ENCODE data around the gene CTSW.

DNA sequence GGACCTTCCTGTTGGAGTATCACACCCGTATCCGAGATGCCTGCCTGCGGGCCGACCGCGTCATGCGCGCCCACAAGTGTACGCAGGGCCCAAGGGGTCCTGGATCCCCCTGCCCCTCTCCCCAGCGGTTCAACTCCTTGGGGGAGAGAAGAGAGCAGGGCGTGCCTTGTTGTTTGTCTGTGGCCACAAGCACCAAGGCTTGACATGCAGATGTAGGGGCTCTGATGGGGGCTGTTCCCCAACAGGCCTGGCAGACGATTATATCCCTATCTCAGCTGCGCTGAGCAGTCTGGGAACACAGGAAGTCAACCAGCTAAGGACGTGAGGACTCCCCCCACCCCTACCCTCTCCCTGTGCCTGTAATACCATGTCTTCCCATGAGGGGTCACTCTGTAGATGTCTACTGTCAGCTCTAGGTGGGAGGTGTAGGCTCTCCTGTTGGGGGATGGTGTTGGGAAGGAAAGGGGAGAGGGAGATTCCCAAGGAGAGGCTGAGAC lies 28.5 kb upstream of the CTSW start:
- TF ChIP-seq, protein P1, sequence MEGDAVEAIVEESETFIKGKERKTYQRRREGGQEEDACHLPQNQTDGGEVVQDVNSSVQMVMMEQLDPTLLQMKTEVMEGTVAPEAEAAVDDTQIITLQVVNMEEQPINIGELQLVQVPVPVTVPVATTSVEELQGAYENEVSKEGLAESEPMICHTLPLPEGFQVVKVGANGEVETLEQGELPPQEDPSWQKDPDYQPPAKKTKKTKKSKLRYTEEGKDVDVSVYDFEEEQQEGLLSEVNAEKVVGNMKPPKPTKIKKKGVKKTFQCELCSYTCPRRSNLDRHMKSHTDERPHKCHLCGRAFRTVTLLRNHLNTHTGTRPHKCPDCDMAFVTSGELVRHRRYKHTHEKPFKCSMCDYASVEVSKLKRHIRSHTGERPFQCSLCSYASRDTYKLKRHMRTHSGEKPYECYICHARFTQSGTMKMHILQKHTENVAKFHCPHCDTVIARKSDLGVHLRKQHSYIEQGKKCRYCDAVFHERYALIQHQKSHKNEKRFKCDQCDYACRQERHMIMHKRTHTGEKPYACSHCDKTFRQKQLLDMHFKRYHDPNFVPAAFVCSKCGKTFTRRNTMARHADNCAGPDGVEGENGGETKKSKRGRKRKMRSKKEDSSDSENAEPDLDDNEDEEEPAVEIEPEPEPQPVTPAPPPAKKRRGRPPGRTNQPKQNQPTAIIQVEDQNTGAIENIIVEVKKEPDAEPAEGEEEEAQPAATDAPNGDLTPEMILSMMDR (IDR thresholded peaks at IDR 0.05 in 8 of 11, conservative IDR thresholded peaks at IDR 0.05 in 3 of 11) = peak in 7 of 11 experiments; percentile 27 to 59 (median 36)
- TF ChIP-seq POLR2A (IDR thresholded peaks at IDR 0.05) = no peak

Data from spleen (tissue), 7 donors.